ENCODE measurements around the gene MYO1G.

MYO1G gene

DNA sequence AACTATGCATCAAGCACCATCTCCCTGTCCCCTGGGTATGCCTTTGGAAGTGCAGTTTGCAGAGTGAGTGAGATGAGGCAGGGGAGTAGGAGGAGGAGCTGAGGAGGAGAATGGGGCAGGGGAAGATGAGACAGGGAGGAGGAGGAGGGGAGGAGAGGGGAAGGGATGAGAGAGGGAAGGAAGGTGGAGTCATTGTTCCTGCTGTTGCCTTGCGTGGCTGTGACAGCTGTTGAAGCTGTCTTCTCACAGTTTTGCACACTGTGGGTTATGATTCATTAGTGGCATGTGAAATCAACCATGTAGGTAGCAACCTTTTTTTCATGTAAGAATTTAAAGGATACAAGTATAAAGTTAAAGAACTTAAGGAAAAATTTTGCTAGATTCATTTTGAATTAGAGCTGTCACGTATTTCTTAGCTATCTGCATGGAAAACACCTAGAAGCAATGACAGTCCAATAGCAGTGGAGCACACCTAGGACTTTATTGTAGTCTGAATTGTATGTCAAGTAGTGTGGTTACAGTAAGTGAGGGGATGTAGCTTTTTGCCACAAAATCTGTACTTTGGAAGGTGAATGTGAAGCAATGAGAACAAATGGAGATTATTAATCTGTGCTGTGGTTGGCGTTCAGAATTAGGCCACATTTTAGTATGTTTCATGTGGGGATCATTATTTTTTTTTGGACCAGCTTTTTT, 42.9 kb upstream of the MYO1G start:
- Histone ChIP-seq H3K4ac (ENCODE audit: low read depth in 1 of 2, low read length in 2 of 2) (no peak overlapping the region), H3K9me3 (ENCODE audit: control insufficient read depth, low read length) (no peaks in the 10 kb centered on the region), H4K8ac (ENCODE audit: low read length) (no peak overlapping the region), H3K18ac (ENCODE audit: low read depth in 1 of 2, low read length in 2 of 2) (no peak overlapping the region), H3K4me3 (ENCODE audit: insufficient read depth in 1 of 2, low read depth in 1 of 2, low read length in 2 of 2) (no peak overlapping the region), H3K14ac (ENCODE audit: low read length in 2 of 2) (peak overlapping the region in 1 of 2 experiments; percentile 26), H2BK5ac (ENCODE audit: low read depth, low read length, poor library complexity, severe bottlenecking) (no peak overlapping the region), H3K4me2 (ENCODE audit: low read length, poor library complexity, severe bottlenecking) (no peak overlapping the region), H2AK5ac (ENCODE audit: low read length, severe bottlenecking) (no peak overlapping the region), H2BK12ac (ENCODE audit: low read length in 2 of 2) (peak overlapping the region in 1 of 2 experiments; percentile 63), H2AFZ (ENCODE audit: low read depth, low read length) (no peak overlapping the region), H3K27ac (ENCODE audit: low read length, poor library complexity, severe bottlenecking) (peak overlapping the region; percentile 72), H3K79me1 (replicated peaks; ENCODE audit: low read length, poor library complexity, severe bottlenecking) (peaks cover 19% of the 10 kb centered on the region), H3K4me1 (ENCODE audit: control insufficient read depth, insufficient read depth, low read depth, low read length) (peaks cover 8% of the 10 kb centered on the region), H2BK120ac (ENCODE audit: low read depth, low read length) (no peak overlapping the region), H4K91ac (ENCODE audit: low read length) (no peak overlapping the region), H2BK15ac (ENCODE audit: low read depth, poor library complexity, severe bottlenecking) (no peak overlapping the region), H3K23ac (ENCODE audit: low read length in 2 of 2) (no peak overlapping the region), H3K9ac (ENCODE audit: low read length) (no peak overlapping the region), H3K36me3 (ENCODE audit: control insufficient read depth in 1 of 2, insufficient read depth in 2 of 2, low read depth in 1 of 2, low read length in 2 of 2) (peaks cover 0 to 32% of the 10 kb centered on the region in 2 experiments), H3K27me3 (ENCODE audit: control insufficient read depth in 1 of 2, insufficient read depth in 1 of 2, low read length in 2 of 2) (no peaks in the 10 kb centered on the region)
- peak; percentile 62 for DNase-seq
- WGBS = 86% methylated on average over 3 of the region's 3 CpGs

DNA sequence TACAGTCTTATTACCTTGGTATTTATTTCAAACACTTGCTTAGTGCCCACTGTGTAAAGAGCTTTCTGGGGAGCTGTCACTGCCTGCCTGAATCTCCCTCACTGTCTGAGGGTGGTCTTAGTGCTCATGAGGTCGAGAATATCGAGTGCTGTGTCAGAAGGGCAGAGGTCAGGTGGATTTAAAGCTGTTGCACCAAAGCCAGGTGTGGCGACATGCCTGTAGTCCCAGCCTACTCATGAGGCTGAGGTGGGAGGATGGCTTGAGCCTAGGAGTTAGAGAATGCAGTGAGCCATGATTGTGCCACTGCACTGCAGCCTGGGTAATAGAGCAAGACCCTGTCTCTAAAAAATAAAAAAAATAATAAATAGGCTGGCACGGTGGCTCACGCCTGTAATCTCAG, 42.1 kb upstream of the MYO1G start:
- peak overlapping the region; percentile 61 for H4K8ac ChIP-seq (ENCODE audit: low read length)
- WGBS = 92% methylated on average over 5 of the region's 5 CpGs

GRCh38 chr7:45017253-45017652, 38.4 kb upstream of the MYO1G start:
- Histone ChIP-seq H3K27me3 (ENCODE audit: control insufficient read depth in 1 of 2, insufficient read depth in 1 of 2, low read length in 2 of 2) (no peaks in the 10 kb centered on the region), H3K79me1 (replicated peaks; ENCODE audit: low read length, poor library complexity, severe bottlenecking) (peaks cover 19% of the 10 kb centered on the region), H3K36me3 (ENCODE audit: control insufficient read depth in 1 of 2, insufficient read depth in 2 of 2, low read depth in 1 of 2, low read length in 2 of 2) (peaks cover 11 to 39% of the 10 kb centered on the region in 2 experiments), H2BK12ac (ENCODE audit: low read length in 2 of 2) (no peak overlapping the region), H2BK15ac (ENCODE audit: low read depth, poor library complexity, severe bottlenecking) (no peak overlapping the region), H2AK5ac (ENCODE audit: low read length, severe bottlenecking) (no peak overlapping the region), H2BK5ac (ENCODE audit: low read depth, low read length, poor library complexity, severe bottlenecking) (no peak overlapping the region), H3K23ac (ENCODE audit: low read length in 2 of 2) (no peak overlapping the region), H3K4me2 (ENCODE audit: low read length, poor library complexity, severe bottlenecking) (no peak overlapping the region), H2BK120ac (ENCODE audit: low read depth, low read length) (no peak overlapping the region), H3K9ac (ENCODE audit: low read length) (no peak overlapping the region), H3K4me1 (ENCODE audit: control insufficient read depth, insufficient read depth, low read depth, low read length) (peaks cover 8% of the 10 kb centered on the region), H3K27ac (ENCODE audit: low read length, poor library complexity, severe bottlenecking) (no peak overlapping the region), H3K9me3 (ENCODE audit: control insufficient read depth, low read length) (no peaks in the 10 kb centered on the region), H3K4ac (ENCODE audit: low read depth in 1 of 2, low read length in 2 of 2) (no peak overlapping the region), H3K18ac (ENCODE audit: low read depth in 1 of 2, low read length in 2 of 2) (no peak overlapping the region), H3K4me3 (ENCODE audit: insufficient read depth in 1 of 2, low read depth in 1 of 2, low read length in 2 of 2) (no peak overlapping the region), H2AFZ (ENCODE audit: low read depth, low read length) (no peak overlapping the region), H4K91ac (ENCODE audit: low read length) (no peak overlapping the region), H3K14ac (ENCODE audit: low read length in 2 of 2) (no peak overlapping the region), H4K8ac (ENCODE audit: low read length) (no peak overlapping the region)
- WGBS = 100% methylated on average over 2 of the region's 3 CpGs
- DNase-seq = no peak

More for the DNA sequence above, 42.1 kb upstream of the MYO1G start:
- Histone ChIP-seq H2BK120ac (ENCODE audit: low read depth, low read length) (no peak overlapping the region), H3K27me3 (ENCODE audit: control insufficient read depth in 1 of 2, insufficient read depth in 1 of 2, low read length in 2 of 2) (no peaks in the 10 kb centered on the region), H2AK5ac (ENCODE audit: low read length, severe bottlenecking) (peak overlapping the region; percentile 71), H3K23ac (ENCODE audit: low read length in 2 of 2) (no peak overlapping the region), H3K9me3 (ENCODE audit: control insufficient read depth, low read length) (no peaks in the 10 kb centered on the region), H3K27ac (ENCODE audit: low read length, poor library complexity, severe bottlenecking) (peak overlapping the region; percentile 49), H2AFZ (ENCODE audit: low read depth, low read length) (no peak overlapping the region), H3K79me1 (replicated peaks; ENCODE audit: low read length, poor library complexity, severe bottlenecking) (peaks cover 19% of the 10 kb centered on the region), H4K91ac (ENCODE audit: low read length) (no peak overlapping the region), H3K4me2 (ENCODE audit: low read length, poor library complexity, severe bottlenecking) (no peak overlapping the region), H2BK5ac (ENCODE audit: low read depth, low read length, poor library complexity, severe bottlenecking) (no peak overlapping the region), H3K36me3 (ENCODE audit: control insufficient read depth in 1 of 2, insufficient read depth in 2 of 2, low read depth in 1 of 2, low read length in 2 of 2) (peaks cover 0 to 31% of the 10 kb centered on the region in 2 experiments), H2BK12ac (ENCODE audit: low read length in 2 of 2) (peak overlapping the region in 1 of 2 experiments; percentile 39), H3K18ac (ENCODE audit: low read depth in 1 of 2, low read length in 2 of 2) (no peak overlapping the region), H3K14ac (ENCODE audit: low read length in 2 of 2) (peak overlapping the region in 1 of 2 experiments; percentile 89), H3K4me3 (ENCODE audit: insufficient read depth in 1 of 2, low read depth in 1 of 2, low read length in 2 of 2) (no peak overlapping the region), H3K9ac (ENCODE audit: low read length) (no peak overlapping the region), H3K4me1 (ENCODE audit: control insufficient read depth, insufficient read depth, low read depth, low read length) (peaks cover 8% of the 10 kb centered on the region), H2BK15ac (ENCODE audit: low read depth, poor library complexity, severe bottlenecking) (no peak overlapping the region), H3K4ac (ENCODE audit: low read depth in 1 of 2, low read length in 2 of 2) (no peak overlapping the region)
- no peak for DNase-seq

- Histone ChIP-seq H3K14ac (ENCODE audit: low read length in 2 of 2) (no peak overlapping the region), H4K91ac (ENCODE audit: low read length) (no peak overlapping the region), H2AK5ac (ENCODE audit: low read length, severe bottlenecking) (no peak overlapping the region), H2BK12ac (ENCODE audit: low read length in 2 of 2) (peak overlapping the region in 1 of 2 experiments; percentile 18), H2AFZ (ENCODE audit: low read depth, low read length) (no peak overlapping the region), H3K27me3 (ENCODE audit: control insufficient read depth in 1 of 2, insufficient read depth in 1 of 2, low read length in 2 of 2) (no peaks in the 10 kb centered on the region), H3K4ac (ENCODE audit: low read depth in 1 of 2, low read length in 2 of 2) (no peak overlapping the region), H3K9me3 (ENCODE audit: control insufficient read depth, low read length) (no peaks in the 10 kb centered on the region), H3K23ac (ENCODE audit: low read length in 2 of 2) (no peak overlapping the region), H3K4me1 (ENCODE audit: control insufficient read depth, insufficient read depth, low read depth, low read length) (no peaks in the 10 kb centered on the region), H3K18ac (ENCODE audit: low read depth in 1 of 2, low read length in 2 of 2) (no peak overlapping the region), H2BK120ac (ENCODE audit: low read depth, low read length) (no peak overlapping the region), H3K79me1 (replicated peaks; ENCODE audit: low read length, poor library complexity, severe bottlenecking) (peaks cover 21% of the 10 kb centered on the region), H3K4me2 (ENCODE audit: low read length, poor library complexity, severe bottlenecking) (no peak overlapping the region), H2BK5ac (ENCODE audit: low read depth, low read length, poor library complexity, severe bottlenecking) (no peak overlapping the region), H2BK15ac (ENCODE audit: low read depth, poor library complexity, severe bottlenecking) (no peak overlapping the region), H3K36me3 (ENCODE audit: control insufficient read depth in 1 of 2, insufficient read depth in 2 of 2, low read depth in 1 of 2, low read length in 2 of 2) (peaks cover 11 to 46% of the 10 kb centered on the region in 2 experiments), H3K4me3 (ENCODE audit: insufficient read depth in 1 of 2, low read depth in 1 of 2, low read length in 2 of 2) (no peak overlapping the region), H4K8ac (ENCODE audit: low read length) (no peak overlapping the region), H3K27ac (ENCODE audit: low read length, poor library complexity, severe bottlenecking) (no peak overlapping the region), H3K9ac (ENCODE audit: low read length) (no peak overlapping the region)
- WGBS = 87% methylated on average over 1 of the region's 1 CpG
- DNase-seq = no peak
Observed at GRCh38 chr7:45015313-45015712, 36.5 kb upstream of the MYO1G start.

All from mesenchymal stem cell (in vitro differentiated cells and primary cell).